Astrocyte of the cerebellum (primary cell): ENCODE results near the gene LHX5.

ENCODE experiments used
- DNase-seq: peaks from one replicate; pipeline ENCODE4 v3.0.0-alpha.2; 2011; ENCODE audit warnings: low read depth
- H3K4me3 ChIP-seq: 2 replicates; pipeline ENCODE4 v1.5.1; 2011; ENCODE audit warnings: mild to moderate bottlenecking, low read depth, low read length, moderate library complexity
- in situ Hi-C: cut with HindIII; loops from 2 replicates; pipeline ENCODE4 v1.10.0; 2017; ENCODE audit warnings: low sequenced_read_pairs
- TF ChIP-seq, protein P1 (sequence below): IDR thresholded peaks from 2 replicates; pipeline ENCODE4 v1.5.1; 2012; ENCODE audit warnings: low read length, low read depth, moderate library complexity, mild to moderate bottlenecking; ENCODE audit errors: missing control alignments

LHX5 gene

DNA sequence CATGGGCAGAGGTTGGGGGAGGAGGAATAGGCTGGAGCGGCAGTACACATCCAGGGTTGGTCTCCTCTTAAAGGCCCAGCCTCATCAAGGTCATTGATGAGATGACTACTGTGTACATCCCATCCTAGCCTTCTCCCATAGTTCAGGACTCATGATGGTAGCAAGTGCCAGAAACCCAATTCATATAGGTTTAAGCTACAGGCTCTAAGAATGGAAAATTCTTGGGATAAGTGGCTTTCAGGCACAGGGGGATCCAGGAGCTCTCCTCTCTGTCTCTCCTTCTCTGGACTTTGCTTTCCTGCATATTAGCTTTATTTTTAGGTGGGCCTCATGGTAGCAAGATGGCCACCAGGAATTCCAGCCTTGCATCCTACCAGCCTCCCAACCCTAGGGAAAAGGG is 43.2 kb downstream of the LHX5 start:
- in situ Hi-C loops, result no loop called here
- TF ChIP-seq, protein P1, sequence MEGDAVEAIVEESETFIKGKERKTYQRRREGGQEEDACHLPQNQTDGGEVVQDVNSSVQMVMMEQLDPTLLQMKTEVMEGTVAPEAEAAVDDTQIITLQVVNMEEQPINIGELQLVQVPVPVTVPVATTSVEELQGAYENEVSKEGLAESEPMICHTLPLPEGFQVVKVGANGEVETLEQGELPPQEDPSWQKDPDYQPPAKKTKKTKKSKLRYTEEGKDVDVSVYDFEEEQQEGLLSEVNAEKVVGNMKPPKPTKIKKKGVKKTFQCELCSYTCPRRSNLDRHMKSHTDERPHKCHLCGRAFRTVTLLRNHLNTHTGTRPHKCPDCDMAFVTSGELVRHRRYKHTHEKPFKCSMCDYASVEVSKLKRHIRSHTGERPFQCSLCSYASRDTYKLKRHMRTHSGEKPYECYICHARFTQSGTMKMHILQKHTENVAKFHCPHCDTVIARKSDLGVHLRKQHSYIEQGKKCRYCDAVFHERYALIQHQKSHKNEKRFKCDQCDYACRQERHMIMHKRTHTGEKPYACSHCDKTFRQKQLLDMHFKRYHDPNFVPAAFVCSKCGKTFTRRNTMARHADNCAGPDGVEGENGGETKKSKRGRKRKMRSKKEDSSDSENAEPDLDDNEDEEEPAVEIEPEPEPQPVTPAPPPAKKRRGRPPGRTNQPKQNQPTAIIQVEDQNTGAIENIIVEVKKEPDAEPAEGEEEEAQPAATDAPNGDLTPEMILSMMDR, result no peak
- H3K4me3 ChIP-seq, result no peak overlapping the region
- DNase-seq, result no peak

DNA sequence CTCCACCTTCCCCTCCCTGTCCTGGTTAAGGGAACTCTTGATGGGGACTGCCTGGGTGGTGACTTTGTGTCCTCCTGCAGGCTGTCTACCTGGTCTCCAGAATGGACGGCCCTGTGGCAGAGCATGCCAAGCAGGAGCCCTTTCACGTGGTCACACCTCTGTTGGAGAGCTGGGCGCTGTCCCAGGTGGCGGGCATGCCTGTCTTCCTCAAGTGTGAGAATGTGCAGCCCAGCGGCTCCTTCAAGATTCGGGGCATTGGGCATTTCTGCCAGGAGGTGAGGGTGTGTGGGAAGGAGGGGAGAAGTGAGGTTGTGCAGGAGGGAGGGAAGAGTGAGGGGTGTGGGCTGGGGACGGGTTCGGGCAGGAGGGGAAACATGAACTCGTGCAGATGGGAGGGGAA is 43.8 kb downstream of the LHX5 start:
- no peak overlapping the region for H3K4me3 ChIP-seq

DNA sequence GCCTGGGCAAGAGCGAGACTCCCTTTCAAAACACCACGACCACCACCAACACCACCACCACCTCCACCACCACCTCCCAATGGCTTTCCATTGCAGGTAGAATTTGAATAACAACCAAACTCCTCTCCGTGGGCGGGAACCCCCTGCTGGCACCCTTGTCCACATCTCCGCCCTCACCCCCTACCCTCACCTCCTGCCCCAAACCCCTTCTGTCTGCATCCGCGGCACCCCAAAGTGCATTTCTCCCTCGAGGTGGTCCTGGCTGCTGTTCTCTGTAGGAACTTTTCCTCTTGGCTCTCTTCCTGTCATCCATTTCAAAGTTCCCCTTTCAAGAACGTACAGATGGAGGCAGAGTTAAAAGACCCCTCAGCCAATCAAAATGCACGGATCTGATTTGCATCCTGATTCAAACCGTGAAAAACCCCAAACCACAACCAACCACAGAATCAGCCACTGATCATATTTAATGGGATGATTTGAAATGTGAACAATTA is 45.7 kb downstream of the LHX5 start:
- H3K4me3 ChIP-seq, result no peak overlapping the region
- in situ Hi-C loops, result no loop called here
- DNase-seq, result no peak
- TF ChIP-seq, protein P1, result no peak

More for the DNA sequence above, 43.8 kb downstream of the LHX5 start:
- DNase-seq, result no peak
- in situ Hi-C loops, result no loop called here
- TF ChIP-seq, protein P1, result no peak

DNA sequence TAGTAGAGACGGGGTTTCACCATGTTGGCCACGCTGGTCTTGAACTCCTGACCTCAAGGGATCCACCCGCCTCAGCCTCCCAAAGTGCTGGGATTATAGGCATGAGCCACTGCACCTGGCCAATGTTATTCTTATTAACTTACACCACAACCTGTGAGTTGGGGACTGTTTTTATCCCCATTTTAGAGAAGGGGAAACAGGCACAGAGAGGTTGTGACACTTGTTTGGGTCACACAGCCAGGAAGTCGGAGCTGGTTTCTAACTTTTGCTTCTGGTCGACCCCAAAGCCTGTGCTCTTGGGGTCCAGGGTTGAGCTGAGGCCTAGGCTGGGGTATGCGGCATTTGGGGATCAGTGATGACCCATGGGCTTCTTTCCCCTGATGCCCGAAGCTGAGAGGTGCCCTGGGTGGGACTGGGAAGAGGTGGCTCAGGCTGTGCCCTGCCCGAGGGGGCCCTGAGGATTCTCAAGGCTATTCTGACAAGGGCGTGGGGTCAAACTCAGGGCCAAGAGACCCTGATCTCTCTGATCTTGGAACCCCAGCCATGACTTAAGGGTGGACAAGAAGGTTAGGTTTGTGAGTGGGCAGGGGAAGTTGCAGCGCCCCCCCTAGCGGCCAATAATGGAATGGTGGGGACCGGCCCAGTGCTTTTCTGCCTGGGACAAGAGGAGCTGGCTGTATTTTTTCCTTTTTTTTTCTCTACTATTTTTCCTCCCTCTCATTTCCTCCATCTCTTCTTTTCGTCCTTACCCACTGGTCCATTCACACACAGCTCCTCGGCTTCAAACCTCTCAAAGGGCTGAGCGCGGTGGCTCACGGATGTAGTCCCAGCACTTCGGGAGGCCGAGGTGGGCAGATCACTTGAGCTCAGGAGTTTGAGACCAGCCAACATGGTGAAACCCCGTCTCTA is 46.5 kb downstream of the LHX5 start:
- TF ChIP-seq, protein P1, result peak; percentile 87
- no peak overlapping the region for H3K4me3 ChIP-seq
- DNase-seq, result no peak
- in situ Hi-C loops, result no loop called here

DNA sequence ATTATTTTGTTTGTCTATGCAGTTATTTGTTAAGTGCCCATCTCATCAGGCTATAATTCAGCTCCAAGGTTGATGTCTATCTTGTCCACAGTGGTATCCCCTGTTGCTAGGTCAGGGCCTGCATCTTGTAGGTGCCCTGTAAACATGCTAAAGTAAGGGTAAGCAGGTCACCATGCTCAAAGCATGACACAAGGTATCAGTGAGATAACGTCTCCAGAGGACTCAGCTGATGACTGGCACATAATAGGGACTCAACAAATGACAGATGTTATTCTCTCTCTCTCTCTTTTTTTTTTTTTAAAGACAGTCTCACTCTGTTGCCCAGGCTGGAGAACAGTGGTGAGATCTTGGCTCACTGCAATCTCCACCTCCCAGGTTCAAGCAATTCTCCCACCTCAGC is 47.2 kb downstream of the LHX5 start:
- in situ Hi-C loops, result no loop called here
- H3K4me3 ChIP-seq, result no peak overlapping the region
- DNase-seq, result no peak
- TF ChIP-seq, protein P1, result no peak

DNA sequence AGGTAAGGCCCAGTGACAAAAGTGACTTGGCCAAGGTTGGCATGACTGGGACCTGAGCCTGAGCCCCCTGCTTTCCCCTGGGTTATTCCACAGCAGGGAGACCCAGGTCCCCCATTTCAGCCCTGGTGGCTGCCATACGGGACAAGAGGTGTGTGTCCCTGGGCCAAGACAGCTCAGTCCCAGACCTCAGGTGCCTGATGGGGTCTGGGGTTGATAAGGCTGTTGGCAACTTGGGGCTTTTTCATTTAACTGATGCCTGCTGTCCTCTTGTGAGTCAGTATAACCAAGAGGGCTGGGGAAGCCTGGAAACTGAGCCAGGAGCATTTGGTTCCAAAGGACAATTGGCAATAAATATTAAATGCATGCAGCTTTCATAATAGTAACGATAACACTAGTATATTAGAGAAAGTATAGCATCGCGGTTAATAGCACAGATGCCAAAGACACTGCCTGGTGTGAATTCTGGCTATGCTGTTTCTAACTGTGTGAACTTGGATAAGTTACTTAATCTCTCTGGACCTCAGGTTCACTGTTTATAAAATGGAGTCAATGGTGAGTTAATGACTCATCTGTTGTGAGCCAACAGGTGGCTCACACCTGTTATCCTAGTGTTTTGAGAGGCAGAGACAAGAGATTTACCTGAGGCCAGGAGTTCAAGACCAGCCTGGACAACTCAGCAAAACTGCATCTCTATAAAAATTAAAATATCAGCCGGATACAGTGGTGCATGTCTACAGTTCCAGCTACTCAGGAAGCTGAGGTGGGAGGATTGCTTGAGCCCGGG is 48.6 kb downstream of the LHX5 start:
- H3K4me3 ChIP-seq, result peak overlapping the region; percentile 51
- no peak for DNase-seq
- TF ChIP-seq, protein P1, result no peak
- in situ Hi-C loops, result no loop called here
